A673 (cell line): ENCODE data around the gene OVCA2. TPM values are rescaled to one million over a fixed set of nuclear protein-coding genes. Genes with fewer than 3 reads are reported as not detected.

Experiments
- BruUV-seq: library from RNA; stranded (reverse); fragments of 400-500 nt; replicated peaks from 2 replicates; lab custom pipeline; 2021; lab: Mats Ljungman, UMichigan
- CTCF ChIA-PET: fragments of 300-600 bp; sonication (Branson Sonifier 250); formaldehyde crosslinking; loops from one replicate; lab custom pipeline; 2022; ENCODE audit warnings: antibody characterized with exemption; lab: Charles Lee
- POLR2A ChIA-PET: fragments of 300-600 bp; sonication (Branson Sonifier 250); formaldehyde crosslinking; loops from one replicate; lab custom pipeline; 2022; ENCODE audit warnings: antibody characterized with exemption; ENCODE audit not compliant: low non-redundant PET; lab: Charles Lee
- DNase-seq: peaks from one replicate; pipeline ENCODE4 v3.0.0-alpha.2; 2015; ENCODE audit warnings: low spot score
- H3K27ac ChIP-seq: fragments of 200-600 bp; sonication (generic); 2 replicates; pipeline ENCODE4 v1.5.1; 2016; ENCODE audit warnings: mixed run types, low read depth, mild to moderate bottlenecking, mixed read lengths, antibody characterized with exemption, low read length; ENCODE audit not compliant: poor library complexity, severe bottlenecking
- H3K27me3 ChIP-seq: fragments of 200-600 bp; sonication (generic); replicated peaks from 2 replicates; pipeline ENCODE4 v1.6.1; 2017; ENCODE audit warnings: mixed run types, low read depth, mild to moderate bottlenecking, mixed read lengths, antibody characterized with exemption, low read length; ENCODE audit not compliant: insufficient read depth, poor library complexity
- H3K36me3 ChIP-seq: fragments of 200-600 bp; sonication (generic); 2 replicates; pipeline ENCODE4 v1.6.1; 2016; ENCODE audit warnings: mixed run types, mild to moderate bottlenecking, mixed read lengths, antibody characterized with exemption, low read length; ENCODE audit not compliant: insufficient read depth, poor library complexity, severe bottlenecking
- H3K4me1 ChIP-seq: fragments of 200-600 bp; sonication (generic); 2 replicates; pipeline ENCODE4 v1.6.1; 2017; ENCODE audit warnings: mixed run types, mild to moderate bottlenecking, mixed read lengths, antibody characterized with exemption, low read length; ENCODE audit not compliant: insufficient read depth, poor library complexity, severe bottlenecking
- H3K4me3 ChIP-seq: fragments of 200-600 bp; sonication (generic); 2 replicates; pipeline ENCODE4 v1.5.1; 2016; ENCODE audit warnings: low read depth, mixed run types, mild to moderate bottlenecking, mixed read lengths, low read length; ENCODE audit not compliant: poor library complexity, severe bottlenecking
- H3K9me3 ChIP-seq: fragments of 200-600 bp; sonication (generic); 2 replicates; pipeline ENCODE4 v1.6.1; 2016; ENCODE audit warnings: mixed run types, low read depth, mild to moderate bottlenecking, mixed read lengths, antibody characterized with exemption, low read length; ENCODE audit not compliant: poor library complexity, severe bottlenecking
- CTCF ChIP-seq: fragments of 300-800, 200-600 bp; sonication (generic); conservative IDR thresholded peaks from 2 replicates; pipeline ENCODE4 v1.5.1; 2017; ENCODE audit warnings: low read depth, mild to moderate bottlenecking, antibody characterized with exemption, low read length, moderate library complexity, mixed read lengths
- EZH2 ChIP-seq: fragments of 200-600 bp; sonication (generic); IDR thresholded peaks from 2 replicates; pipeline ENCODE4 v1.6.1; 2017; ENCODE audit warnings: borderline replicate concordance, low read depth, mild to moderate bottlenecking, mixed read lengths, antibody characterized with exemption, low read length; ENCODE audit not compliant: poor library complexity, severe bottlenecking
- intact Hi-C: fragments of 100-400 bp; cut with micrococcal nuclease; formaldehyde crosslinking; loops from one replicate; pipeline ENCODE4 v1.10.0; 2022; ENCODE audit not compliant: unreplicated experiment
- total RNA-seq: library from RNA; stranded (reverse); gene quantifications from 2 replicates; pipeline ENCODE4 v1.2.3, GENCODE V29; 2021

The OVCA2 gene
- total RNA-seq, 1 experiment from 2014 or later = 30.7 TPM

- Histone ChIP-seq H3K9me3 (no peaks in the 10 kb centered on the region), H3K27ac (peak overlapping the region; percentile 54), H3K4me3 (no peak overlapping the region), H3K27me3 (no peaks in the 10 kb centered on the region), H3K4me1 (no peaks in the 10 kb centered on the region), H3K36me3 (peaks cover 4% of the 10 kb centered on the region)
- intact Hi-C loops = no loop called here
- ChIA-PET POLR2A (interaction anchor here (0.5 kb wide), 1 partner anchor 244 kb away, joined by 6 read pairs; no protein-coding TSS in a partner anchor), CTCF (no interaction called here)
- DNase-seq = no peak
- TF ChIP-seq EZH2 = no peak
- no peak for TF ChIP-seq CTCF
- BruUV-seq = no TSS peak
Observed at GRCh38 chr17:2084766-2085647, 43.2 kb downstream of the OVCA2 start.

DNA sequence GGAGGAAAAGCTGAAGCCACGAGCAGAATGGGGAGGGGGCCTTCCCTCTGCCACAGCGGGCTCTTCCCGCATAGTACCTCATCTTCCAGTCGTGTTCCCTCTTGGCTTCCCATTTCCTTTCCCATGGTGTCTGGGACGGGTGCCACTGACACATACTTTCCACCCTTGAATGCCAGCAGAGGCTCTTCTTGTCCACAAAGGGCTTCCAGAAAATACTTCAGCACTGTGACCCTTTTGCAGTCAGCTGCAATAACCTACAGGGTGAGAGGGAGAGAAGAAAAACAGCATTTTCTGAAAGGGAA is 43.8 kb downstream of the OVCA2 start:
- ChIA-PET CTCF (no interaction called here), POLR2A (no interaction called here)
- H3K36me3 ChIP-seq = peaks cover 4% of the 10 kb centered on the region
- no peak for DNase-seq
- no peak for TF ChIP-seq CTCF
- TF ChIP-seq EZH2 = no peak
- intact Hi-C loops = no loop called here
- peaks cover under 1% of the 10 kb centered on the region for H3K4me1 ChIP-seq
- no peaks in the 10 kb centered on the region for H3K27me3 ChIP-seq
- no peaks in the 10 kb centered on the region for H3K9me3 ChIP-seq
- no peak overlapping the region for H3K4me3 ChIP-seq
- no TSS peak for BruUV-seq
- no peak overlapping the region for H3K27ac ChIP-seq

DNA sequence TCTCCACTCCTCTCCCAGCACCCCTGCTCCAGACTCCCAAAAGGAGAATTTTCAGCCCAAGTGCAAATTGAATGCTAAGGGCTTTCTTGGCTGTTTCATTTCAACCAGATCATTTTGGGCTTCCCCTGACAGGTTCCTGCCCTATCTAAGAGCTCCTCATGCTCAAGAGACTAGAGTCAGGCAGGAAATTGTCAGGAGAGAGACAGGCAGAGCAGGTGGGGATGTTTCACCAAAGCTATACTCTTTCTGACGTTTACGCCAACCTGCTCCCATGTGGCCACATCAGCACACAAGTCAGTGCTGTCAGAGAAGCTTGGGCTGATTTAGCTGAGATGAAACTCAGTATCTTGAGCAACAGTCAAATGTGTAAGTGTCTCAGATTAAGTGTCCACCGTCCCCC is 44.5 kb downstream of the OVCA2 start:
- ChIA-PET POLR2A (no interaction called here), CTCF (no interaction called here)
- H3K27me3 ChIP-seq = no peaks in the 10 kb centered on the region
- no peaks in the 10 kb centered on the region for H3K9me3 ChIP-seq
- peaks cover 2% of the 10 kb centered on the region for H3K36me3 ChIP-seq
- H3K4me3 ChIP-seq = no peak overlapping the region
- peaks cover 7% of the 10 kb centered on the region for H3K4me1 ChIP-seq
- TF ChIP-seq CTCF = no peak
- no peak for TF ChIP-seq EZH2
- BruUV-seq = no TSS peak
- no peak overlapping the region for H3K27ac ChIP-seq
- DNase-seq = no peak
- intact Hi-C loops = no loop called here
